K562 (cell line): ENCODE measurements around the gene RBM44. TPM values are rescaled to one million over a fixed set of nuclear protein-coding genes. Genes with fewer than 3 reads are reported as not detected.
"Not testable (repeated sequence)": the region's sequence is repeated elsewhere in the genome, so short reads cannot be mapped to it uniquely, and the experiment has no call there.

Experiments used
- ATAC-seq: fragments of 200-7000 bp; cut with Tn5 transposase; 3 replicates; pipeline ENCODE4 v1.9.1; 2020; ENCODE audit warnings: moderate library complexity
- BruUV-seq: library from RNA; stranded (reverse); fragments of 400-500 nt; replicated peaks from 2 replicates; lab custom pipeline; 2021; lab: Mats Ljungman, UMichigan
- CTCF ChIA-PET: fragments of 300-600 bp; formaldehyde crosslinking; extraction: SDS; loops from one replicate; lab custom pipeline; 2021; ENCODE audit warnings: low intra/inter-chr PET ratio; lab: Yijun Ruan, JAX
- POLR2A ChIA-PET: fragments of 300-600, 350-650 bp; sonication (Branson Sonifier 250); formaldehyde crosslinking; extraction: SDS; loops from one replicate; lab custom pipeline; 2021; ENCODE audit warnings: antibody characterized with exemption, inconsistent platforms; lab: Yijun Ruan, JAX
- DNase-seq, 4 experiments: peaks; one replicate each; pipeline versions ENCODE4 v3.0.0 to v3.0.0-alpha.2; 2011 to 2018; ENCODE audit warnings: low spot score in 3 of 4, mixed read lengths in 3 of 4; ENCODE audit errors: extremely low read depth in 1 of 4
- FAIRE-seq: peaks from 2 replicates; lab custom pipeline; 2011; peaks lifted over from hg19 to GRCh38; lab: Jason Lieb, UNC
- H2AFZ ChIP-seq: 2 replicates; pipeline ENCODE4 v1.6.0; 2011; ENCODE audit warnings: low read depth, low read length, control low read depth, inconsistent platforms
- H3K27ac ChIP-seq: fragments of 200-600 bp; 3 replicates; pipeline ENCODE4 v1.8.0; 2011; ENCODE audit warnings: low read depth, mild to moderate bottlenecking, control low read depth, inconsistent platforms, low read length, moderate library complexity, mixed read lengths; ENCODE audit errors: extremely low read depth
- H3K27me3 ChIP-seq, 2 experiments: fragments of 300-600 bp in 1 of 2; 2 replicates in 1 of 2; 3 replicates in 1 of 2; pipeline versions ENCODE4 v1.6.0 to v1.8.0; 2011; ENCODE audit warnings: inconsistent platforms in 2 of 2, low read length in 2 of 2, mild to moderate bottlenecking in 1 of 2, mixed read lengths in 1 of 2, moderate library complexity in 1 of 2; ENCODE audit not compliant: control insufficient read depth in 2 of 2, insufficient read depth in 2 of 2
- H3K36me3 ChIP-seq: fragments of 300-600 bp; 3 replicates; pipeline ENCODE4 v1.8.0; 2011; ENCODE audit warnings: mild to moderate bottlenecking, low read length, inconsistent platforms; ENCODE audit not compliant: control insufficient read depth, insufficient read depth
- H3K4me1 ChIP-seq, 2 experiments: fragments of 200-600 bp in 1 of 2; replicated peaks in 1 of 2; 2 replicates in 1 of 2; 3 replicates in 1 of 2; pipeline versions ENCODE4 v1.5.1 to v1.8.0; 2011; ENCODE audit warnings: inconsistent platforms in 2 of 2, low read length in 2 of 2, mild to moderate bottlenecking in 1 of 2, mixed read lengths in 1 of 2, moderate library complexity in 1 of 2; ENCODE audit not compliant: control insufficient read depth in 2 of 2, insufficient read depth in 2 of 2
- H3K4me2 ChIP-seq: 2 replicates; pipeline ENCODE4 v1.6.1; 2011; ENCODE audit warnings: low read length, control low read depth, inconsistent platforms, mixed read lengths; ENCODE audit not compliant: insufficient read depth
- H3K4me3 ChIP-seq: fragments of 200-600 bp; sonication (generic), shearing (Covaris generic); 2 replicates; pipeline ENCODE4 v1.5.1; 2016; ENCODE audit warnings: control low read depth, inconsistent platforms
- H3K79me2 ChIP-seq: fragments of 200-600 bp; 3 replicates; pipeline ENCODE4 v1.8.0; 2011; ENCODE audit warnings: low read length, inconsistent platforms; ENCODE audit not compliant: control insufficient read depth, insufficient read depth
- H3K9ac ChIP-seq, 2 experiments: 2 replicates each; pipeline versions ENCODE4 v1.6.0 to v1.6.1; 2011; ENCODE audit warnings: low read depth in 2 of 2, low read length in 2 of 2, control low read depth in 1 of 2, inconsistent platforms in 1 of 2, mild to moderate bottlenecking in 1 of 2, mixed read lengths in 1 of 2; ENCODE audit not compliant: insufficient read depth in 1 of 2
- H3K9me1 ChIP-seq: one replicate; pipeline ENCODE4 v1.6.0; 2011; ENCODE audit warnings: inconsistent platforms, mild to moderate bottlenecking, low read length, moderate library complexity; ENCODE audit not compliant: control insufficient read depth, insufficient read depth
- H3K9me3 ChIP-seq: replicated peaks from 2 replicates; pipeline ENCODE4 v1.5.1; 2011; ENCODE audit warnings: low read depth, low read length, inconsistent platforms; ENCODE audit not compliant: control insufficient read depth, insufficient read depth
- H4K20me1 ChIP-seq: replicated peaks from 2 replicates; pipeline ENCODE4 v1.6.1; 2011; ENCODE audit warnings: low read length, inconsistent platforms, mixed read lengths; ENCODE audit not compliant: control insufficient read depth, insufficient read depth
- PRDM10 ChIP-seq: fragments of 450-650 bp; IDR thresholded peaks from 2 replicates; pipeline ENCODE4 v1.6.1; 2018; ENCODE audit not compliant: partially characterized antibody
- TFAM ChIP-seq: fragments of 250-450 bp; sonication (Bioruptor Pico); conservative IDR thresholded peaks from 2 replicates; pipeline ENCODE4 v1.5.0; 2021; ENCODE audit warnings: mild to moderate bottlenecking, moderate library complexity
- ZFP36 ChIP-seq: fragments of 150-350 bp; IDR thresholded peaks from 2 replicates; pipeline ENCODE4 v1.6.1; 2018; ENCODE audit warnings: low read length, low read depth; ENCODE audit not compliant: partially characterized antibody
- ZNF184 ChIP-seq: sonication (generic); formaldehyde crosslinking; IDR thresholded peaks from 2 replicates; pipeline ENCODE4 v1.5.0; 2020; ENCODE audit warnings: missing genetic modification reagents
- ZNF507 ChIP-seq: conservative IDR thresholded peaks from 2 replicates; pipeline ENCODE4 v1.6.1; 2017; ENCODE audit warnings: missing genetic modification characterization, missing compliant biosample characterization
- ZNF57 ChIP-seq: fragments of 450-650 bp; formaldehyde crosslinking; IDR thresholded peaks from 2 replicates; pipeline ENCODE4 v1.4.0; 2020; ENCODE audit warnings: mild to moderate bottlenecking, moderate library complexity
- ZSCAN32 ChIP-seq: fragments of 450-650 bp; formaldehyde crosslinking; IDR thresholded peaks from 2 replicates; pipeline ENCODE4 v1.4.0; 2020; ENCODE audit warnings: mild to moderate bottlenecking, moderate library complexity
- WGBS: fragments of 100-300 bp; shearing (Covaris generic); methylation state at CpG from one replicate; pipeline ENCODE4 v1.1.6; 2016; ENCODE audit warnings: low coverage, mixed read lengths; ENCODE audit not compliant: insufficient coverage; ENCODE audit errors: missing lambda C conversion rate; 5-methylcytosine and 5-hydroxymethylcytosine counted together
- in situ Hi-C: fragments of 300-500 bp; cut with MboI; formaldehyde crosslinking; loops from 4 replicates; pipeline ENCODE4 v1.15.0; 2018; ENCODE audit warnings: inconsistent platforms, mixed read lengths
- intact Hi-C: fragments of 100-400 bp; cut with micrococcal nuclease; formaldehyde crosslinking; loops from 2 replicates; pipeline ENCODE4 v1.14.2; 2022
- polyA plus RNA-seq, 8 experiments: library from polyadenylated mRNA; depleted of rRNA in 4 of 8; stranded (reverse) in 5 of 8; unstranded in 3 of 8; fragments of >200 nt; fragmentation: Nextera tagmentation in 2 of 8; fragmentation: Illumina TruSeq in 1 of 8; extraction: Ambion mirVana in 2 of 8; extraction: Trizol in 1 of 8; gene quantifications; 2 replicates each; pipeline versions ENCODE4 v1.2.1 to v1.2.3, GENCODE V29; 2011 to 2014; ENCODE audit warnings: inconsistent platforms in 1 of 8, missing spikeins in 1 of 8
- total RNA-seq, 7 experiments: library from RNA; depleted of rRNA in 6 of 7; stranded (reverse); fragments of >200 nt in 6 of 7; fragmentation: Illumina TruSeq in 2 of 7; extraction: Trizol in 2 of 7; gene quantifications; 2 replicates each; pipeline versions ENCODE4 v1.2.1 to v1.2.3, GENCODE V29; 2011 to 2021; ENCODE audit warnings: low replicate concordance in 1 of 7

RBM44 gene
- total and polyA plus RNA-seq, 9 of the 15 experiments (the other 6 are each of a cell fraction or from before 2014, with no cell fraction given): 0.04 to 0.25 (median 0.13) TPM

DNA sequence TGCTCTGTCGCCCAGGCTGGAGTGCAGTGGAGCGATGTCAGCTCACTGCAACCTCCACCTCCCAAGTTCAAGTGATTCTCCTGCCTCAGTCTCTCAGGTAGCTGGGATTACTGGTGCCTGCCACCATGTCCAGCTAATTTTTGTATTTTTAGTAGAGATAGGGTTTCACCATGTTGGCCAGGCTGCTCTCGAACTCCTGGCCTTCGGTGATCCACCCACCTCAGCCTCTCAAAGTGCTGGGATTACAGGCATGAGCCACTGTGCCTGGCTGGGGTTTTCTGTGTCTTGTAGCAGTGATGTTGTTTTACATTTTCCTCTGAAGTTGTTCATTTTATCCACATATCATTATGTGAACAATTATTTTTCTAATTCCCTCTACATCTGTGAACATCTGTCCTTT lies 69.5 kb downstream of the RBM44 start:
- H3K27me3 ChIP-seq: peaks cover 30 to 73% of the 10 kb centered on the region in 2 experiments
- H3K4me1 ChIP-seq, FAIRE-seq, H2AFZ ChIP-seq, intact Hi-C loops, POLR2A ChIA-PET, H3K79me2 ChIP-seq, DNase-seq, CTCF ChIA-PET, H3K4me2 ChIP-seq, ATAC-seq, H3K9ac ChIP-seq, H3K27ac ChIP-seq, BruUV-seq, H3K36me3 ChIP-seq, H3K9me3 ChIP-seq, H4K20me1 ChIP-seq, H3K4me3 ChIP-seq, H3K9me1 ChIP-seq: not testable (repeated sequence)
- WGBS: 25% methylated on average over 4 of the region's 4 CpGs
- in situ Hi-C loops: loop anchor here (25.0 kb wide), 1 partner anchor 394 kb away; no protein-coding TSS in a partner anchor

GRCh38 chr2:237868631-237869342 lies 70.2 kb downstream of the RBM44 start:
- CTCF ChIA-PET: no interaction called here
- H4K20me1 ChIP-seq: peaks cover 4% of the 10 kb centered on the region; the same call in 1 of the 2 replicates
- no peaks in the 10 kb centered on the region for H3K9me1 ChIP-seq
- peaks cover 30 to 76% of the 10 kb centered on the region in 2 experiments for H3K27me3 ChIP-seq
- no peak overlapping the region for H3K4me3 ChIP-seq
- H2AFZ ChIP-seq: no peak overlapping the region
- H3K27ac ChIP-seq: no peak overlapping the region
- peaks cover 0 to 6% of the 10 kb centered on the region in 2 experiments; a peak in 2 of 5 replicates for H3K4me1 ChIP-seq
- no peaks in the 10 kb centered on the region for H3K9me3 ChIP-seq
- H3K36me3 ChIP-seq: no peaks in the 10 kb centered on the region
- no peak for DNase-seq
- H3K4me2 ChIP-seq: no peak overlapping the region
- no TSS peak for BruUV-seq
- H3K79me2 ChIP-seq: no peaks in the 10 kb centered on the region
- in situ Hi-C loops: loop anchor here (25.0 kb wide), 1 partner anchor 394 kb away; no protein-coding TSS in a partner anchor
- no peak for ATAC-seq
- POLR2A ChIA-PET: no interaction called here
- H3K9ac ChIP-seq: no peak overlapping the region
- WGBS: 9% methylated on average over 20 of the region's 22 CpGs
- no peak for FAIRE-seq
- intact Hi-C loops: no loop called here
- no peak for TF ChIP-seq ZFP36
- TF ChIP-seq ZNF57 (CRISPR knock-in tag): no peak
- TF ChIP-seq ZNF184: no peak
- no peak for TF ChIP-seq ZNF507 (tag)
- no peak for TF ChIP-seq ZSCAN32 (CRISPR knock-in tag)
- TF ChIP-seq PRDM10: no peak
- TF ChIP-seq TFAM (CRISPR knock-in tag): no peak
